ENCODE results near the gene DUSP14.

DNA sequence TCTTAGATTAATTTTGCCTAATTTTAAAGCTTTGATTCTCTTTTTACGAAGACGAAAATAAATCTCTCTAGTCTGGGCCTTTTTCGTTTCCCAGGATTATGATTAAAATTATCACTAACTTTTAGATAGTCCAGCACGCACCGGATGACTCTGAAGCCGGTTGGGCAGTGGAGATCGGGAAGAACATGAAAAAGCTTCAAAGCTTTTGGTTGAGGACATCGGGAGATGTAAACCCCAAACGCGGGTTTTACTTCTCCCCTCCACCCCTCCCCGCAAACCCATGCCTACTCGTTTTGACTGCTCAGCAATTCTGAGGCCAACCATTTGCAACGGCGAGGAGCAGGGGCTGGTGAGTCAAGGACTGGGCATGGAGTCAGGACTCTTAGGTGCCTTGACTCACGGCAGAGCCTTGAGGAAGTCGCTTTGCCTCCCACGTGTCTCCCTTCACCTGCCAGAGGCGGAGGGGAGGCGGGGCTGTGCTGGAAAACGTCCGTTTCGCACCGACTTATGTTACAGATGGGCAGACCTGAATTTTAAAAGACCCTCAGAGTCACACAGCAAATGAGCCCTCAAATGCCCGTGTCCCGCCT lies 989 bp upstream of the DUSP14 start:
- TF ChIP-seq, protein P1, sequence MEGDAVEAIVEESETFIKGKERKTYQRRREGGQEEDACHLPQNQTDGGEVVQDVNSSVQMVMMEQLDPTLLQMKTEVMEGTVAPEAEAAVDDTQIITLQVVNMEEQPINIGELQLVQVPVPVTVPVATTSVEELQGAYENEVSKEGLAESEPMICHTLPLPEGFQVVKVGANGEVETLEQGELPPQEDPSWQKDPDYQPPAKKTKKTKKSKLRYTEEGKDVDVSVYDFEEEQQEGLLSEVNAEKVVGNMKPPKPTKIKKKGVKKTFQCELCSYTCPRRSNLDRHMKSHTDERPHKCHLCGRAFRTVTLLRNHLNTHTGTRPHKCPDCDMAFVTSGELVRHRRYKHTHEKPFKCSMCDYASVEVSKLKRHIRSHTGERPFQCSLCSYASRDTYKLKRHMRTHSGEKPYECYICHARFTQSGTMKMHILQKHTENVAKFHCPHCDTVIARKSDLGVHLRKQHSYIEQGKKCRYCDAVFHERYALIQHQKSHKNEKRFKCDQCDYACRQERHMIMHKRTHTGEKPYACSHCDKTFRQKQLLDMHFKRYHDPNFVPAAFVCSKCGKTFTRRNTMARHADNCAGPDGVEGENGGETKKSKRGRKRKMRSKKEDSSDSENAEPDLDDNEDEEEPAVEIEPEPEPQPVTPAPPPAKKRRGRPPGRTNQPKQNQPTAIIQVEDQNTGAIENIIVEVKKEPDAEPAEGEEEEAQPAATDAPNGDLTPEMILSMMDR (IDR thresholded peaks at IDR 0.05) = no peak
- TF ChIP-seq NRF1 (IDR thresholded peaks at IDR 0.05; ENCODE audit: low read depth, low read length) (no peak), FOXM1 (IDR thresholded peaks at IDR 0.05; ENCODE audit: low read depth) (no peak), RXRA (IDR thresholded peaks at IDR 0.05; ENCODE audit: borderline replicate concordance, low read depth) (no peak), RAD21 (IDR thresholded peaks at IDR 0.05; ENCODE audit: low read length) (no peak), POLR2AphosphoS5 (IDR thresholded peaks at IDR 0.05; ENCODE audit: low read depth, low read length) (peak; percentile 50; the same call in 1 of the 2 replicates), REST (IDR thresholded peaks at IDR 0.05; ENCODE audit: low read depth, low read length) (no peak), GABPA (IDR thresholded peaks at IDR 0.05; ENCODE audit: low read depth) (no peak; the same call in 1 of the 2 replicates)
- TF ChIP-seq, protein P2, sequence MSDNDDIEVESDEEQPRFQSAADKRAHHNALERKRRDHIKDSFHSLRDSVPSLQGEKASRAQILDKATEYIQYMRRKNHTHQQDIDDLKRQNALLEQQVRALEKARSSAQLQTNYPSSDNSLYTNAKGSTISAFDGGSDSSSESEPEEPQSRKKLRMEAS (IDR thresholded peaks at IDR 0.05; ENCODE audit: low read depth) = peak; percentile 95
